ENCODE results near the gene CBX5. TPM values are rescaled to one million over a fixed set of nuclear protein-coding genes. Genes with fewer than 3 reads are reported as not detected.

CBX5 gene
- total and polyA plus RNA-seq, 2 experiments from 2014 or later, result 29.6 to 37.6 TPM

DNA sequence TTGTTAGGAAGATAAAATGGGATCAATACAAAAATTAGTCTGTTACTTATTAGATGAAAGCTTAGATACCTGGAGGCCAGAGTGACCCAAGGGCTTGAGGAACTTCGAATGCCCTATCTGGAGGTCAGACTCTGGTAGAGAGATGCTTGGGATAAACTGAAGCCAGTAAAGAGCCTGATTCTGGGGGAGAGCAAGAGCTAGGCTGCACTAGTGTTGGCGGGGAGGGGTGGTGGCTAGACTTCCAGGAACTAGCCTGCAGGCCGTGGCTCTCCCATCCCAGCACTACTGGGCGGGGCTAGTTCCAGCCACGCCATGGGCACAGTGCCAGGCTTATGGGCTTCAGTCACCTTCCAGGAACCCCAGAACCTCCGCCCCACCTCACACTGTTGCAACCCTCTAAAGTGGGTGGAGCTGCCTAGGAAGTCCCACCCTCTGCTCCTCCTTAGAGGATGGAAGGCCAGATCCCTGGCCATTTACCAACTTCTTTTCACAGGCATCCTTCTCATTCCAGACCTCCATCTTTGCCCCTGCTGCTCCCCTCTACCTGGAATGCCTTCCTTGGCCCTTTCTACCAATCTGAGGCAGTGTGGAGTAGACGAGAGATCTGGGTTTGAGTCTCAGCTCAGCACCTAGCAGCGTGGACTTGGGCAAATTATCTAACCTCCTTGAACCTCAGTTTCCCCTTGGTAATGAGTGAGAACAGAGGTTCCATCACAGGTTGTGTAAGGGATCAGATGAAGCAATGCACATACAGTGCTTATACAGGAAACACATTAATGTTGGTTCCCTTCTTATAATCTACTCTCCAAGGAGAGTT lies 27.2 kb upstream of the CBX5 start:
- Histone ChIP-seq H3K36me3 (ENCODE audit: low read depth) (no peaks in the 10 kb centered on the region), H3K9me2 (ENCODE audit: insufficient read depth) (no peaks in the 10 kb centered on the region), H3K9ac (no peak overlapping the region), H3K27me3 (replicated peaks; ENCODE audit: insufficient read depth) (no peaks in the 10 kb centered on the region), H3K4me1 (ENCODE audit: insufficient read depth) (peaks cover 7% of the 10 kb centered on the region; the same call in 1 of the 2 replicates), H3K27ac (no peak overlapping the region), H3K9me3 (ENCODE audit: low read depth) (no peaks in the 10 kb centered on the region), H3K4me2 (ENCODE audit: unreplicated experiment) (no peak overlapping the region), H3K4me3 (no peak overlapping the region), H4K20me1 (ENCODE audit: insufficient read depth) (no peaks in the 10 kb centered on the region), H2AFZ (no peak overlapping the region), H3F3A (ENCODE audit: insufficient read depth) (no peaks in the 10 kb centered on the region), H3K79me2 (ENCODE audit: insufficient read depth) (no peaks in the 10 kb centered on the region)
- in situ Hi-C loops (cut with MboI), result no loop called here
- peak; percentile 62 for DNase-seq
- TF ChIP-seq EZH2phosphoT487 (IDR thresholded peaks at IDR 0.05; ENCODE audit: insufficient read depth, low read depth), result no peak
- WGBS, 2 experiments (ENCODE audit: low coverage in 1 of 2, low lambda C conversion rate in 2 of 2, missing lambda C conversion rate in 2 of 2), result 53 to 59% methylated on average over 8 of the region's 8 CpGs

DNA sequence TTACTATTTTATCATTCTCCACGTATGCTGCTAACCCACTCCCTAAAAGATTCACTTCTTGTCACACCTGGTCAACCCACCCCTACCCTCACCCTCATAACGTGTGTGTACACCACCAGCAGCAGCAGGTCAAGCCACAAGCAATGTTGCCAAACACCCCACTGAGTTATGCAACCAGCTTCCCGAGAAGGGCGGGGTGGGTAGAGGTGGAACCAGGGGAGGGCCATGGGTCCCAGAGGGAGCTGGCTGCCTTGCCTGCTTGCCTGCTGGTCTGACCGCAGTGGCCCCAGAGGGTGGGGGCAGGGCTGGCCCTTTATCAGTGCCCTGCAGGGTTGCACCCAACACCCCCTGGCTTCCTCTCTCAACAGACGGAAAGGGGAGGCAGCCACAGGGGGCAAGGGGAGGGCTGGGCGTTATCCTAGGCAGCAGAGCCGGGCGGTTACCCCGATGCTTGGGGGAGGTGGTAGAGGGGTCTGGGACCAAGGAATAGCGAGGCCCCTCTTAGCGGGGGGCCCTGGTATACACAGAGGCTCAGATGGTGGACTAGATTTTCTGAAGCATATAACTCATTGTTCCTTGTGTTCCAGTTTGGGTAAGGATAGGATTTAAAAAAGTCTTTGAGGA lies 24.4 kb upstream of the CBX5 start:
- Histone ChIP-seq H3K9ac (no peak overlapping the region), H3K9me3 (ENCODE audit: low read depth) (no peaks in the 10 kb centered on the region), H2AFZ (no peak overlapping the region), H3K27me3 (replicated peaks; ENCODE audit: insufficient read depth) (no peaks in the 10 kb centered on the region), H3K4me1 (ENCODE audit: insufficient read depth) (peaks cover 23% of the 10 kb centered on the region), H3K4me3 (no peak overlapping the region), H3K36me3 (ENCODE audit: low read depth) (no peaks in the 10 kb centered on the region), H3F3A (ENCODE audit: insufficient read depth) (no peaks in the 10 kb centered on the region), H3K4me2 (ENCODE audit: unreplicated experiment) (no peak overlapping the region), H4K20me1 (ENCODE audit: insufficient read depth) (no peaks in the 10 kb centered on the region), H3K27ac (no peak overlapping the region), H3K9me2 (ENCODE audit: insufficient read depth) (no peaks in the 10 kb centered on the region), H3K79me2 (ENCODE audit: insufficient read depth) (no peaks in the 10 kb centered on the region)
- in situ Hi-C loops (cut with MboI), result no loop called here
- 4 to 30% methylated on average over 7 to 12 of the region's 12 CpGs for WGBS, 2 experiments (ENCODE audit: low coverage in 1 of 2, low lambda C conversion rate in 2 of 2, missing lambda C conversion rate in 2 of 2)
- DNase-seq, result peak; percentile 74
- no peak for TF ChIP-seq EZH2phosphoT487 (IDR thresholded peaks at IDR 0.05; ENCODE audit: insufficient read depth, low read depth)
- TF ChIP-seq EZH2 (IDR thresholded peaks at IDR 0.05; ENCODE audit: insufficient read depth, poor library complexity, severe bottlenecking), result no peak

DNA sequence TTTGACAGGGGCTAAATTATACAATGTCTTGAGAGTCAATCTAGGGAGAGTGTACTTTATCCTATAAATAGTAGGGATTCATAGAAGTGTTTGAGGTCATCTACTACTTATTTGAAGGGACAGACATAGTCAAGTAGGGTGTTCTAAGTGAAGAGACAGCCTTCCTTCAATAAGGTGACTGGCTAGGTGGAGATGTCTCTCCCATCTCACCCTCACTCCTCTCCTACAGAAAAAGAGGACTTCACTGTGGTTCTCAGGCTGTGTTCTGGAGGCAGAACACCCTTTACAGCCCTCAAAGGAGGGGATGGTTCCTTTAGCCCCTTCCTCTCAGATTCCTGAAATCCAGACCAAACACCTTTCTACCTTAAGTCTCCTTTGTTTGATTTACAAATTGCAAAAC lies 23.7 kb upstream of the CBX5 start:
- Histone ChIP-seq H2AFZ (no peak overlapping the region), H3F3A (ENCODE audit: insufficient read depth) (no peaks in the 10 kb centered on the region), H3K4me1 (ENCODE audit: insufficient read depth) (peaks cover 23% of the 10 kb centered on the region), H4K20me1 (ENCODE audit: insufficient read depth) (no peaks in the 10 kb centered on the region), H3K27ac (no peak overlapping the region), H3K4me2 (ENCODE audit: unreplicated experiment) (no peak overlapping the region), H3K27me3 (replicated peaks; ENCODE audit: insufficient read depth) (no peaks in the 10 kb centered on the region), H3K79me2 (ENCODE audit: insufficient read depth) (no peaks in the 10 kb centered on the region), H3K9me2 (ENCODE audit: insufficient read depth) (no peaks in the 10 kb centered on the region), H3K4me3 (no peak overlapping the region), H3K36me3 (ENCODE audit: low read depth) (no peaks in the 10 kb centered on the region), H3K9me3 (ENCODE audit: low read depth) (no peaks in the 10 kb centered on the region), H3K9ac (no peak overlapping the region)
- DNase-seq, result no peak
- in situ Hi-C loops (cut with MboI), result no loop called here
- TF ChIP-seq EZH2phosphoT487 (IDR thresholded peaks at IDR 0.05; ENCODE audit: insufficient read depth, low read depth) (no peak), EZH2 (IDR thresholded peaks at IDR 0.05; ENCODE audit: insufficient read depth, poor library complexity, severe bottlenecking) (no peak)

- no peaks in the 10 kb centered on the region for H3K36me3 ChIP-seq (ENCODE audit: low read depth)
- H3K4me1 ChIP-seq (ENCODE audit: insufficient read depth), result peaks cover 23% of the 10 kb centered on the region
- no peak overlapping the region for H3K27ac ChIP-seq
- no peaks in the 10 kb centered on the region for H3K9me3 ChIP-seq (ENCODE audit: low read depth)
- peak overlapping the region; percentile 61; the same call in 1 of the 2 replicates for H2AFZ ChIP-seq
- 95 to 100% methylated on average over 1 of the region's 1 CpG for WGBS, 2 experiments (ENCODE audit: low coverage in 1 of 2, low lambda C conversion rate in 2 of 2, missing lambda C conversion rate in 2 of 2)
- H3K27me3 ChIP-seq (replicated peaks; ENCODE audit: insufficient read depth), result no peaks in the 10 kb centered on the region
- no peaks in the 10 kb centered on the region for H3K79me2 ChIP-seq (ENCODE audit: insufficient read depth)
- H4K20me1 ChIP-seq (ENCODE audit: insufficient read depth), result no peaks in the 10 kb centered on the region
- in situ Hi-C loops (cut with MboI), result no loop called here
- H3K4me2 ChIP-seq (ENCODE audit: unreplicated experiment), result peak overlapping the region; percentile 74
- DNase-seq, result no peak
- H3K9me2 ChIP-seq (ENCODE audit: insufficient read depth), result no peaks in the 10 kb centered on the region
- no peak overlapping the region for H3K9ac ChIP-seq
- TF ChIP-seq EZH2 (IDR thresholded peaks at IDR 0.05; ENCODE audit: insufficient read depth, poor library complexity, severe bottlenecking) (no peak), EZH2phosphoT487 (IDR thresholded peaks at IDR 0.05; ENCODE audit: insufficient read depth, low read depth) (no peak)
- no peak overlapping the region for H3K4me3 ChIP-seq
- H3F3A ChIP-seq (ENCODE audit: insufficient read depth), result no peaks in the 10 kb centered on the region
Observed at GRCh38 chr12:54301428-54302048, 21.6 kb upstream of the CBX5 start.

Measured in GM23248 (cell line).